Breast epithelium (tissue), 3 donors: ENCODE measurements around the gene MADCAM1.

Source experiments
- CTCF ChIP-seq, 3 donors: fragments of 450-650 bp; IDR thresholded peaks; one replicate each; pipeline ENCODE4 v1.5.1; 2016 to 2017; ENCODE audit warnings: antibody characterized with exemption in 3 of 3, mild to moderate bottlenecking in 3 of 3, moderate library complexity in 3 of 3
- POLR2A ChIP-seq: fragments of 450-650 bp; IDR thresholded peaks from one replicate; pipeline ENCODE4 v1.6.1; 2016; ENCODE audit warnings: antibody characterized with exemption, mild to moderate bottlenecking, moderate library complexity
- POLR2AphosphoS5 ChIP-seq, 3 donors: sonication (generic); formaldehyde crosslinking; IDR thresholded peaks; one replicate each; pipeline ENCODE4 v1.6.1; 2017; ENCODE audit warnings: antibody characterized with exemption in 3 of 3

GRCh38 chr19:504616-505015 lies 8.3 kb downstream of the MADCAM1 start:
- no peak for TF ChIP-seq CTCF (IDR thresholded peaks at IDR 0.05)
- no peak for TF ChIP-seq POLR2AphosphoS5 (IDR thresholded peaks at IDR 0.05)
- TF ChIP-seq POLR2A, result no peak
